Measurements from ENCODE around the gene EPB41.

- no peak for TF ChIP-seq CTCF (IDR thresholded peaks at IDR 0.05)
- no peak for TF ChIP-seq EP300 (IDR thresholded peaks at IDR 0.05)
- no peak for TF ChIP-seq POLR2A (IDR thresholded peaks at IDR 0.05)
- TF ChIP-seq POLR2AphosphoS5 (IDR thresholded peaks at IDR 0.05), result no peak
Measured at GRCh38 chr1:29094954-29095353, 180.6 kb downstream of the EPB41 start.

Measured in sigmoid colon (tissue), 4 donors.